Measurements from ENCODE around the gene FASTKD3. TPM values are rescaled to one million over a fixed set of nuclear protein-coding genes. Genes with fewer than 3 reads are reported as not detected.

FASTKD3 gene
- total and polyA plus RNA-seq, 9 donors, result 4.9 to 11.6 (median 7.2) TPM

GRCh38 chr5:7894439-7894838 is 25.6 kb upstream of the FASTKD3 start:
- no peak overlapping the region for H3K27ac ChIP-seq
- H3K9me3 ChIP-seq, result no peaks in the 10 kb centered on the region
- no peaks in the 10 kb centered on the region for H3K27me3 ChIP-seq
- WGBS, 3 donors, result 91 to 94% (median 93%) methylated on average over 5 of the region's 5 CpGs
- TF ChIP-seq POLR2A (IDR thresholded peaks at IDR 0.05), result no peak
- TF ChIP-seq EP300 (IDR thresholded peaks at IDR 0.05), result no peak
- TF ChIP-seq, protein P1, sequence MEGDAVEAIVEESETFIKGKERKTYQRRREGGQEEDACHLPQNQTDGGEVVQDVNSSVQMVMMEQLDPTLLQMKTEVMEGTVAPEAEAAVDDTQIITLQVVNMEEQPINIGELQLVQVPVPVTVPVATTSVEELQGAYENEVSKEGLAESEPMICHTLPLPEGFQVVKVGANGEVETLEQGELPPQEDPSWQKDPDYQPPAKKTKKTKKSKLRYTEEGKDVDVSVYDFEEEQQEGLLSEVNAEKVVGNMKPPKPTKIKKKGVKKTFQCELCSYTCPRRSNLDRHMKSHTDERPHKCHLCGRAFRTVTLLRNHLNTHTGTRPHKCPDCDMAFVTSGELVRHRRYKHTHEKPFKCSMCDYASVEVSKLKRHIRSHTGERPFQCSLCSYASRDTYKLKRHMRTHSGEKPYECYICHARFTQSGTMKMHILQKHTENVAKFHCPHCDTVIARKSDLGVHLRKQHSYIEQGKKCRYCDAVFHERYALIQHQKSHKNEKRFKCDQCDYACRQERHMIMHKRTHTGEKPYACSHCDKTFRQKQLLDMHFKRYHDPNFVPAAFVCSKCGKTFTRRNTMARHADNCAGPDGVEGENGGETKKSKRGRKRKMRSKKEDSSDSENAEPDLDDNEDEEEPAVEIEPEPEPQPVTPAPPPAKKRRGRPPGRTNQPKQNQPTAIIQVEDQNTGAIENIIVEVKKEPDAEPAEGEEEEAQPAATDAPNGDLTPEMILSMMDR (IDR thresholded peaks at IDR 0.05), result no peak
- intact Hi-C loops (cut with DNase I), result loop anchor here in 1 of 4 donors (10.0 kb wide), 1 partner anchor 1660 kb away; no protein-coding TSS in a partner anchor
- no peak for DNase-seq
- H3K4me3 ChIP-seq, result no peak overlapping the region
- H3K4me1 ChIP-seq (ENCODE audit: insufficient read depth), result no peaks in the 10 kb centered on the region
- H3K36me3 ChIP-seq, result no peaks in the 10 kb centered on the region

GRCh38 chr5:7888901-7889300 is 20.1 kb upstream of the FASTKD3 start:
- Histone ChIP-seq H3K27ac (no peak overlapping the region), H3K4me3 (no peak overlapping the region), H3K9me3 (no peaks in the 10 kb centered on the region), H3K4me1 (ENCODE audit: insufficient read depth) (no peaks in the 10 kb centered on the region), H3K27me3 (no peaks in the 10 kb centered on the region), H3K36me3 (no peaks in the 10 kb centered on the region)
- TF ChIP-seq, protein P1 (IDR thresholded peaks at IDR 0.05), result no peak
- TF ChIP-seq EP300 (IDR thresholded peaks at IDR 0.05) (no peak), POLR2A (IDR thresholded peaks at IDR 0.05) (no peak)
- no peak for DNase-seq
- intact Hi-C loops (cut with DNase I), result no loop called here
- WGBS, 3 donors, result 88 to 97% (median 94%) methylated on average over 9 of the region's 9 CpGs

GRCh38 chr5:7886849-7887475 is 18.1 kb upstream of the FASTKD3 start:
- Histone ChIP-seq H3K27me3 (no peaks in the 10 kb centered on the region), H3K4me1 (ENCODE audit: insufficient read depth) (no peaks in the 10 kb centered on the region), H3K9me3 (no peaks in the 10 kb centered on the region), H3K27ac (no peak overlapping the region), H3K36me3 (no peaks in the 10 kb centered on the region), H3K4me3 (no peak overlapping the region)
- no peak for DNase-seq
- 53 to 63% (median 54%) methylated on average over 7 of the region's 7 CpGs for WGBS, 3 donors
- TF ChIP-seq EP300 (IDR thresholded peaks at IDR 0.05), result no peak
- TF ChIP-seq, protein P1 (IDR thresholded peaks at IDR 0.05), result peak in 2 of 3 donors; percentile 48 to 52
- intact Hi-C loops (cut with DNase I), result no loop called here

DNA sequence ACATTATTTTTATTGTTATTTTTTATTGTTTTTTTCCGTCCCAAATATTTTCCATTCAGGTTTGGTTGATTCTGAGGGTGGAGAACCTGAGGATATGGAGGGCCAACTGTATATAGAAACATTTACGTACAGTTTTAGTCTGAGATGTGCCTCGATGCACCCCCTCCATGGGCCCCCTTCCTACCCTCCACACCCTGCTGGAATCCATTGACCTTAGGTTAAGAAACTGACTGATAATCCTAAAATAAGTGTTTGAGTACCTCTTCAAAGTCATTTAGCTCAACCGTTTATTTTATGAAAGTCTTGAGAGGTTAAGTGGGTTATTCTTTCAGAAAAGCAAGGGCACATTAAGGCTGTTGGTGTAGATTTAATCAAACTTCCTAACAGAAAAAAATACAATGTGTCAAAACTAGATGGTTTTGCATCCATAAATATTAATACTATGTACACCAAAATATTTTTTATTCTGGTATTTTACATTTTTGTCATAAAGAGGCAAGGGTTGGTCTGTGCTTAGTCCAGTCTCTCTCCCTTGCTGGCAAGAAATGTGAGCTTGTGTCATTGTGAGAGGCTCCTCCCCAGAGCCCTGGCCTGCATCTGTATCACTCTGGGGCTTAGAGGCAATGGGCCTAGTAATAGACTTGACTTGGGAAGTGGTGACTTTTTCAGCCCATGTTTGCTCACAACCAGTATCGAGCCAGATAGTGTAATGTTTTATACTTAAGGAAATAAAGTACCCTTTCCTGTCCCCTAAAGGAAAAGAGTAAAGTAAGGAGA is 15.8 kb upstream of the FASTKD3 start:
- no peaks in the 10 kb centered on the region for H3K36me3 ChIP-seq
- H3K4me1 ChIP-seq (ENCODE audit: insufficient read depth), result no peaks in the 10 kb centered on the region
- no peak for DNase-seq
- no peak for TF ChIP-seq POLR2A (IDR thresholded peaks at IDR 0.05)
- TF ChIP-seq EP300 (IDR thresholded peaks at IDR 0.05), result no peak
- TF ChIP-seq, protein P1 (IDR thresholded peaks at IDR 0.05), result no peak
- no peak overlapping the region for H3K27ac ChIP-seq
- H3K9me3 ChIP-seq, result no peaks in the 10 kb centered on the region
- no peak overlapping the region for H3K4me3 ChIP-seq
- WGBS, 3 donors, result 62 to 75% (median 63%) methylated on average over 5 of the region's 5 CpGs
- intact Hi-C loops (cut with DNase I), result no loop called here
- no peaks in the 10 kb centered on the region for H3K27me3 ChIP-seq

All from ovary (tissue), 9 donors.